Natural killer cell (primary cell): Measurements from ENCODE around the gene LRP3. TPM values are rescaled to one million over a fixed set of nuclear protein-coding genes. Genes with fewer than 3 reads are reported as not detected.

Experiments used
- ATAC-seq, 3 donors: fragments of 150-1000 bp in 2 of 3; fragments of 200-7000 bp in 1 of 3; cut with Tn5 transposase; 1 replicate in 1 of 3; 2 replicates in 2 of 3; pipeline ENCODE4 v1.10.0; 2021; ENCODE audit warnings: mild to moderate bottlenecking in 2 of 3, moderate library complexity in 2 of 3
- DNase-seq, 2 donors: peaks; one replicate each; pipeline versions ENCODE4 v3.0.0 to v3.0.0-alpha.2; 2013 to 2021; ENCODE audit warnings: mixed read lengths in 1 of 2
- H3K27ac ChIP-seq: one replicate; pipeline ENCODE4 v1.5.1; 2013; ENCODE audit warnings: mild to moderate bottlenecking, low read length
- H3K27me3 ChIP-seq: one replicate; pipeline ENCODE4 v1.6.1; 2013; ENCODE audit warnings: low read length; ENCODE audit not compliant: control insufficient read depth, insufficient read depth
- H3K36me3 ChIP-seq: one replicate; pipeline ENCODE4 v1.6.1; 2013; ENCODE audit warnings: low read length; ENCODE audit not compliant: control insufficient read depth, insufficient read depth
- H3K4me1 ChIP-seq: one replicate; pipeline ENCODE4 v1.6.1; 2013; ENCODE audit warnings: low read length; ENCODE audit not compliant: control insufficient read depth, insufficient read depth
- H3K4me3 ChIP-seq: one replicate; pipeline ENCODE4 v1.5.1; 2013; ENCODE audit warnings: low read length
- H3K9me3 ChIP-seq: one replicate; pipeline ENCODE4 v1.6.1; 2013; ENCODE audit warnings: low read length; ENCODE audit not compliant: control insufficient read depth, insufficient read depth
- H3K27ac Mint-ChIP-seq, 2 donors: one replicate each; pipeline ENCODE4 v1.8.0; 2022; ENCODE audit warnings: mild to moderate bottlenecking in 2 of 2, mixed read lengths in 2 of 2, moderate library complexity in 1 of 2
- H3K27me3 Mint-ChIP-seq, 2 donors: one replicate each; pipeline ENCODE4 v1.8.0; 2022; ENCODE audit warnings: low read depth in 2 of 2, mixed read lengths in 2 of 2
- H3K36me3 Mint-ChIP-seq: one replicate; pipeline ENCODE4 v1.8.0; 2022; ENCODE audit warnings: mixed read lengths
- H3K4me1 Mint-ChIP-seq, 2 donors: one replicate each; pipeline ENCODE4 v1.8.0; 2022; ENCODE audit warnings: mixed read lengths in 2 of 2
- H3K4me3 Mint-ChIP-seq: one replicate; pipeline ENCODE4 v1.8.0; 2022; ENCODE audit warnings: mild to moderate bottlenecking, moderate library complexity, mixed read lengths
- H3K9me3 Mint-ChIP-seq, 2 donors: one replicate each; pipeline ENCODE4 v1.8.0; 2022; ENCODE audit warnings: mixed read lengths in 2 of 2
- WGBS: methylation state at CpG from one replicate; pipeline ENCODE4 v1.1.7; 2013; ENCODE audit warnings: missing lambda C conversion rate; ENCODE audit not compliant: insufficient coverage; 5-methylcytosine and 5-hydroxymethylcytosine counted together
- intact Hi-C: fragments of 100-400 bp; cut with micrococcal nuclease; formaldehyde crosslinking; loops from one replicate; pipeline ENCODE4 v1.14.2; 2022
- total RNA-seq, 4 donors: library from RNA; stranded (reverse); fragments of 120-200 nt in 1 of 4; gene quantifications; one replicate each; pipeline versions ENCODE4 v1.2.3 to v1.2.4, GENCODE V29; 2013 to 2022
- TF ChIP-seq, protein P1 (sequence below): fragments of 200-600 bp; IDR thresholded peaks from one replicate; pipeline ENCODE4 v1.8.0; 2022; ENCODE audit warnings: antibody characterized with exemption

LRP3 gene
- total RNA-seq, 3 donors from 2014 or later (not counting 1 experiment from before 2014, with no cell fraction given) = 0.33 to 0.38 TPM; not detected in 1

DNA sequence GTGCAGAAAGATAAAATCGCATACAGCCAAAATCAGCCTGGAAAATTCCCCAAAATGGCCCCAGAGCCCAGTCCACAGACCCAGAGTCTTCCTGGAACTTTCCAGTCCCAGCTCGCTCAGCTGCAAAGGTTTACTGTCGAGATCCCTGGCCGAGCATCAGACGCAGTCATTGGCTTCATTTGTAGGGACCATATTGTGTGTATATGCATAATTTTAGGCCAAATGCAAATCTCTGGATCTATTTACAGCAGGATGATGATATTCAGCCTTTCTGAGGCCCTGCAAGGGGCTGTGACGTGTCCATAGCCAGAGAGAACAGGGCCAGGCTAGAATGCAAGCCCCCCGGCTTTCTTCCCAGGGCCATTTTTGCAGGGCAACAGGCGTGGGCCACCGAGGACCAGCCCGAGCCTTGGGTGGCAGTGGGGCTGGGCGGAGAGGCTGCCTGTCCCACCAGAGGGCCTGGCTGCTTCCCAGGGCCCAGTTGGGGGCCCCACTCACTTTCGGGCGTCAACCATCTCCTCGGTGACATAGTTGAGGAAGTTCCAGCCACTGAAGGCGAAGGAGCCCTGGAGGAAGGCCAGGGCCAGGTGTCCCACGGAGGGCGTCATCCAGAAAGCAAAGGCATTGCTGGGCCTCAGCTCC is 17.8 kb downstream of the LRP3 start:
- Mint-ChIP-seq H3K27ac (no peak overlapping the region), H3K9me3 (no peaks in the 10 kb centered on the region), H3K4me3 (no peak overlapping the region), H3K4me1 (no peaks in the 10 kb centered on the region), H3K27me3 (peaks cover 0 to 7% of the 10 kb centered on the region in 2 donors), H3K36me3 (no peaks in the 10 kb centered on the region)
- Histone ChIP-seq H3K36me3 (no peaks in the 10 kb centered on the region), H3K4me3 (no peak overlapping the region), H3K27me3 (no peaks in the 10 kb centered on the region), H3K4me1 (no peaks in the 10 kb centered on the region), H3K27ac (no peak overlapping the region), H3K9me3 (no peaks in the 10 kb centered on the region)
- intact Hi-C loops = no loop called here
- TF ChIP-seq, protein P1, sequence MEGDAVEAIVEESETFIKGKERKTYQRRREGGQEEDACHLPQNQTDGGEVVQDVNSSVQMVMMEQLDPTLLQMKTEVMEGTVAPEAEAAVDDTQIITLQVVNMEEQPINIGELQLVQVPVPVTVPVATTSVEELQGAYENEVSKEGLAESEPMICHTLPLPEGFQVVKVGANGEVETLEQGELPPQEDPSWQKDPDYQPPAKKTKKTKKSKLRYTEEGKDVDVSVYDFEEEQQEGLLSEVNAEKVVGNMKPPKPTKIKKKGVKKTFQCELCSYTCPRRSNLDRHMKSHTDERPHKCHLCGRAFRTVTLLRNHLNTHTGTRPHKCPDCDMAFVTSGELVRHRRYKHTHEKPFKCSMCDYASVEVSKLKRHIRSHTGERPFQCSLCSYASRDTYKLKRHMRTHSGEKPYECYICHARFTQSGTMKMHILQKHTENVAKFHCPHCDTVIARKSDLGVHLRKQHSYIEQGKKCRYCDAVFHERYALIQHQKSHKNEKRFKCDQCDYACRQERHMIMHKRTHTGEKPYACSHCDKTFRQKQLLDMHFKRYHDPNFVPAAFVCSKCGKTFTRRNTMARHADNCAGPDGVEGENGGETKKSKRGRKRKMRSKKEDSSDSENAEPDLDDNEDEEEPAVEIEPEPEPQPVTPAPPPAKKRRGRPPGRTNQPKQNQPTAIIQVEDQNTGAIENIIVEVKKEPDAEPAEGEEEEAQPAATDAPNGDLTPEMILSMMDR = no peak
- no peak for DNase-seq
- 80% methylated on average over 17 of the region's 17 CpGs for WGBS
- no peak for ATAC-seq

DNA sequence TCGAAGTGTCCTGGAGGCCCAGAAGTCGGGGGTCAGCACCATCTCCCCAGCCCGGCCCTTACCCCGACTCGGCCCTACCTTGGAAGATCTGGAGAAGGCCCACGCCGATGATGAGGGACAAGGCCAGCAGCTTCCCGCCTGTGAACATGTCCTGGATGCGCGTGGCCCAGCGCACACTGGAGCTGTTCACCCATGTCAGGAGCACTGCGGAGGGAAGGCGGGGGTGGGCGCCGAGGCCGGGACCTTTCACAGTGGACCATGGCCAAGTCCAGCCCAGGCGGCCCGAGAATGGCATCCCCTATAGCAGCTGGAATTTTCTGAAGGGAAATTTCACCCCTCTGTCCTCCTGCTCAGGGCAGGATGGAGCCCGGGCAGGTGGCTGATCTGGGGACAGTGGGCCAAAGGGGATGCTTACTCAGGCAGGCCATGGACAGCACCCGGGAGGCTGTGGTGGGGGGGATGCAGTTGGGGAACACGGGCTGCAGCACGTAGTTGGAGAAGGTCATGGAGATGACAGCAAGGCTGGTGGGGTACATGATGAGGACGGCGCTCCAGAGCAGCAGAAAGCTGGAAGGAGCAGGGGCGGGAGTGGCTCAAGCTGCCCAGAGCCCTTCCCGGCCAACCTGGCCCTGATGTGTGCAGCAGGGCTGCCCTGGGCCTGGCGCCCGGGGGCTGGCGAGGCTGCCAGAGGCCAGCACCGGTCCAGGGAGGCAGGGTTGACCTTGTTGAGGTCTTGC is 18.5 kb downstream of the LRP3 start:
- Mint-ChIP-seq H3K27me3 (peaks cover 0 to 7% of the 10 kb centered on the region in 2 donors), H3K27ac (no peak overlapping the region), H3K4me3 (no peak overlapping the region), H3K4me1 (no peaks in the 10 kb centered on the region), H3K36me3 (no peaks in the 10 kb centered on the region), H3K9me3 (no peaks in the 10 kb centered on the region)
- Histone ChIP-seq H3K27ac (no peak overlapping the region), H3K9me3 (no peaks in the 10 kb centered on the region), H3K36me3 (no peaks in the 10 kb centered on the region), H3K27me3 (no peaks in the 10 kb centered on the region), H3K4me3 (no peak overlapping the region), H3K4me1 (no peaks in the 10 kb centered on the region)
- 90% methylated on average over 30 of the region's 30 CpGs for WGBS
- DNase-seq (no peak), ATAC-seq (no peak)
- intact Hi-C loops = no loop called here
- TF ChIP-seq, protein P1 = no peak

DNA sequence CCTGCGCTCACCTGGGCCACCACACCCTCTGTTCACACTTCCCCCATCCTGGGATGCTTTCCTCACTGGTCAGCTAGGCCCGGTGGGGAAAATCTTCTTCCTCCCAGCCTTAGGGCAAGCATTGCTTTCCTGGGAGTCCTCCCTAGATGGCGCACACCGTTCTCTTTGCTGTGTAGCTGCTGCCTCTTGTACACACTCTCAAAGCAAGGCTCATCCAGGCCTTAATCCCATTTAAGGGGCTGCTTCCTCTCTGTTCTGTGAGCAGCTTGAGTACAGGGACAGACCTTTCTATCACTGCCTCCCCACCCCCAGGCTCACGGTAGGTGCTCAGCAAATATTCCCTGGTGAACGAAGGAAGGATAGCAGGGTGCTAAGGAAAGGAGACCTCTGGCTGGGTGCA is 20.5 kb downstream of the LRP3 start:
- no peaks in the 10 kb centered on the region for H3K9me3 ChIP-seq
- Mint-ChIP-seq H3K4me1 (no peaks in the 10 kb centered on the region), H3K27ac (no peak overlapping the region), H3K4me3 (no peak overlapping the region), H3K36me3 (no peaks in the 10 kb centered on the region), H3K9me3 (no peaks in the 10 kb centered on the region), H3K27me3 (peaks cover 0 to 7% of the 10 kb centered on the region in 2 donors)
- TF ChIP-seq, protein P1 = no peak
- DNase-seq = no peak
- H3K36me3 ChIP-seq = no peaks in the 10 kb centered on the region
- no peak overlapping the region for H3K27ac ChIP-seq
- intact Hi-C loops = no loop called here
- no peaks in the 10 kb centered on the region for H3K27me3 ChIP-seq
- no peaks in the 10 kb centered on the region for H3K4me1 ChIP-seq
- WGBS = 80% methylated on average over 6 of the region's 6 CpGs
- no peak overlapping the region for H3K4me3 ChIP-seq
- no peak for ATAC-seq
